Thoracic aorta (tissue), 2 donors: ENCODE results near the gene CAMK2A. TPM values are rescaled to one million over a fixed set of nuclear protein-coding genes. Genes with fewer than 3 reads are reported as not detected.

Experiments used
- ATAC-seq: fragments of 150-250 bp; one replicate; pipeline ENCODE4 v1.8.0; 2017; ENCODE audit warnings: low read depth; ENCODE audit not compliant: insufficient number of reproducible peaks, low FRiP score
- DNase-seq: peaks from one replicate; pipeline ENCODE4 v3.0.0-alpha.2; 2020; ENCODE audit warnings: low spot score
- H3K27ac ChIP-seq, 2 donors: fragments of 200-600 bp; sonication (generic); 1 replicate in 1 of 2; 2 replicates in 1 of 2; pipeline ENCODE4 v1.5.1; 2016; ENCODE audit warnings: mild to moderate bottlenecking in 2 of 2, moderate library complexity in 2 of 2
- H3K27me3 ChIP-seq: fragments of 200-600 bp; sonication (generic); replicated peaks from 2 replicates; pipeline ENCODE4 v1.6.0; 2016; ENCODE audit warnings: mild to moderate bottlenecking; ENCODE audit not compliant: insufficient read depth
- H3K36me3 ChIP-seq: fragments of 200-600 bp; sonication (generic); one replicate; pipeline ENCODE4 v1.5.1; 2016
- H3K4me1 ChIP-seq, 2 donors: fragments of 200-600 bp; sonication (generic); 1 replicate in 1 of 2; 2 replicates in 1 of 2; pipeline versions ENCODE4 v1.5.1 to v1.6.0; 2016; ENCODE audit warnings: low read depth in 2 of 2, mild to moderate bottlenecking in 1 of 2; ENCODE audit not compliant: control insufficient read depth in 1 of 2
- H3K4me3 ChIP-seq: fragments of 200-600 bp; sonication (generic); 2 replicates; pipeline ENCODE4 v1.5.1; 2016; ENCODE audit warnings: mild to moderate bottlenecking
- H3K9me3 ChIP-seq: fragments of 200-600 bp; sonication (generic); 2 replicates; pipeline ENCODE4 v1.5.1; 2016
- CTCF ChIP-seq: fragments of 200-600 bp; sonication (generic); IDR thresholded peaks from one replicate; pipeline ENCODE4 v1.5.1; 2019; ENCODE audit warnings: antibody characterized with exemption
- total RNA-seq, 2 donors: library from RNA; depleted of rRNA; stranded (reverse); fragments of >200 nt; gene quantifications; one replicate each; pipeline versions ENCODE4 v1.1.0 to v1.2.3, GENCODE V29; 2016

Gene CAMK2A
- total RNA-seq, 2 donors from 2014 or later = 0.35 TPM; not detected in 1

- TF ChIP-seq CTCF = no peak
These were observed 4.5 kb downstream of the CAMK2A start for GRCh38 chr5:150285114-150285513.

GRCh38 chr5:150284311-150284710 is 5.3 kb downstream of the CAMK2A start:
- H3K9me3 ChIP-seq = no peaks in the 10 kb centered on the region
- DNase-seq (no peak), ATAC-seq (no peak)
- no peaks in the 10 kb centered on the region for H3K4me1 ChIP-seq
- H3K27ac ChIP-seq = no peak overlapping the region
- H3K27me3 ChIP-seq = no peaks in the 10 kb centered on the region
- no peaks in the 10 kb centered on the region for H3K36me3 ChIP-seq
- no peak overlapping the region for H3K4me3 ChIP-seq
- TF ChIP-seq CTCF = no peak

More at GRCh38 chr5:150285114-150285513, 4.5 kb downstream of the CAMK2A start:
- no peaks in the 10 kb centered on the region for H3K27me3 ChIP-seq
- H3K27ac ChIP-seq = no peak overlapping the region
- DNase-seq (no peak), ATAC-seq (no peak)
- H3K36me3 ChIP-seq = no peaks in the 10 kb centered on the region
- H3K4me1 ChIP-seq = no peaks in the 10 kb centered on the region
- H3K4me3 ChIP-seq = no peak overlapping the region
- H3K9me3 ChIP-seq = no peaks in the 10 kb centered on the region

DNA sequence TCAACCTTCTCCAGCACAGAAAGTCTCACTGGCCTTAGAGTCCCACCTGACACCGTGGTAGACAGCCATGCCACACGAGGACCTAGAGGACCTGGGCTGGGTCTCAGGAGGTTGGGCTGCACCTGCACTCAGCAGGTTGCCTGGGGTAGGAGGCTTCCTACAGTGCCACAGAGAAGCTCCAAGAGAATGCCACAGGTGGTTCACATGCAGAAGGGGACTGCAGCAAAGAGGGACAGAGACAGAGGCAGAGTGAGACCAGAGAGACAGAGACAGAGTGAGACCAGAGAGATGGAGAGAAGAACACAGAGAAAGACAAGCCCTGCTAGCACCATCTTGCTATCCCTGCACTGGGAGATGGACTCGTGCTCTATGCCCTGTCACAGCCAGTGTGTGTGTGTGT is 5.7 kb downstream of the CAMK2A start:
- no peaks in the 10 kb centered on the region for H3K36me3 ChIP-seq
- no peaks in the 10 kb centered on the region for H3K4me1 ChIP-seq
- no peak for DNase-seq
- no peaks in the 10 kb centered on the region for H3K27me3 ChIP-seq
- no peak overlapping the region for H3K4me3 ChIP-seq
- TF ChIP-seq CTCF = no peak
- no peaks in the 10 kb centered on the region for H3K9me3 ChIP-seq
- no peak for ATAC-seq
- H3K27ac ChIP-seq = no peak overlapping the region

- H3K9me3 ChIP-seq = no peaks in the 10 kb centered on the region
These were observed 7.6 kb downstream of the CAMK2A start for GRCh38 chr5:150281987-150282386.

GRCh38 chr5:150279330-150280020 is 10.1 kb downstream of the CAMK2A start:
- Histone ChIP-seq H3K27me3 (no peaks in the 10 kb centered on the region), H3K4me1 (no peaks in the 10 kb centered on the region), H3K27ac (no peak overlapping the region), H3K4me3 (no peak overlapping the region), H3K9me3 (no peaks in the 10 kb centered on the region), H3K36me3 (no peaks in the 10 kb centered on the region)
- TF ChIP-seq CTCF = no peak
- ATAC-seq = no peak
- no peak for DNase-seq

More at GRCh38 chr5:150281987-150282386, 7.6 kb downstream of the CAMK2A start:
- ATAC-seq (no peak), DNase-seq (no peak)
- H3K4me1 ChIP-seq = no peaks in the 10 kb centered on the region
- no peaks in the 10 kb centered on the region for H3K27me3 ChIP-seq
- no peak for TF ChIP-seq CTCF
- no peak overlapping the region for H3K4me3 ChIP-seq
- no peaks in the 10 kb centered on the region for H3K36me3 ChIP-seq
- H3K27ac ChIP-seq = no peak overlapping the region
